ENCODE results near the gene TUT4.

- no peak for TF ChIP-seq CTCF (IDR thresholded peaks at IDR 0.05)
- no peak for TF ChIP-seq POLR2A (IDR thresholded peaks at IDR 0.05)
These were observed 75.9 kb downstream of the TUT4 start for GRCh38 chr1:52476943-52477342.

Measured in ovary (tissue), 3 donors.